GM19397 (cell line): ENCODE measurements around the gene OR2V1.
"Not testable (repeated sequence)": the region's sequence is repeated elsewhere in the genome, so short reads cannot be mapped to it uniquely, and the experiment has no call there.

Experiments used
- ATAC-seq: cut with Tn5 transposase; IDR thresholded peaks from one replicate; pipeline ENCODE4 v1.9.1; 2021; ENCODE audit warnings: mild to moderate bottlenecking, moderate library complexity; ENCODE audit not compliant: unreplicated experiment

The OR2V1 gene

GRCh38 chr5:181160755-181161533, 30.0 kb upstream of the OR2V1 start:
- not testable (repeated sequence) for ATAC-seq

- ATAC-seq, result peak; percentile 42
Observed at GRCh38 chr5:181160152-181160754, 29.3 kb upstream of the OR2V1 start.

- peak; percentile 72 for ATAC-seq
Observed at GRCh38 chr5:181159286-181160151, 28.6 kb upstream of the OR2V1 start.

- ATAC-seq, result no peak
Observed at GRCh38 chr5:181158869-181159268, 27.9 kb upstream of the OR2V1 start.

GRCh38 chr5:181156758-181157157, 25.8 kb upstream of the OR2V1 start:
- ATAC-seq, result no peak

GRCh38 chr5:181153814-181154213, 22.8 kb upstream of the OR2V1 start:
- no peak for ATAC-seq

- ATAC-seq, result no peak
Observed at GRCh38 chr5:181152406-181152805, 21.4 kb upstream of the OR2V1 start.

- ATAC-seq, result no peak
Observed at GRCh38 chr5:181151146-181151545, 20.2 kb upstream of the OR2V1 start.

- no peak for ATAC-seq
Observed at GRCh38 chr5:181149806-181150733, 19.1 kb upstream of the OR2V1 start.

GRCh38 chr5:181149355-181149754, 18.4 kb upstream of the OR2V1 start:
- no peak for ATAC-seq

- ATAC-seq, result not testable (repeated sequence)
Observed at GRCh38 chr5:181146927-181147636, 16.1 kb upstream of the OR2V1 start, which contains the start of gene OR2V2. TSS of gene OR2V2 (plus strand) at chr5:181147586. CDS start at chr5:181154943, 7,357 bp downstream.

GRCh38 chr5:181145133-181145532, 14.2 kb upstream of the OR2V1 start:
- no peak for ATAC-seq

- no peak for ATAC-seq
Observed at GRCh38 chr5:181142054-181142453, 11.1 kb upstream of the OR2V1 start.

GRCh38 chr5:181140766-181141165, 9.8 kb upstream of the OR2V1 start:
- no peak for ATAC-seq

GRCh38 chr5:181138258-181138657, 7.3 kb upstream of the OR2V1 start:
- ATAC-seq, result no peak

GRCh38 chr5:181136361-181136955, 5.5 kb upstream of the OR2V1 start:
- no peak for ATAC-seq

- ATAC-seq, result no peak
Observed at GRCh38 chr5:181134259-181134658, 3.3 kb upstream of the OR2V1 start.

GRCh38 chr5:181133610-181134231, 2.8 kb upstream of the OR2V1 start:
- no peak for ATAC-seq

- ATAC-seq, result no peak
Observed at GRCh38 chr5:181133083-181133482, 2.1 kb upstream of the OR2V1 start.
